HepG2 (cell line): Measurements from ENCODE around the gene MORN1. TPM values are rescaled to one million over a fixed set of nuclear protein-coding genes. Genes with fewer than 3 reads are reported as not detected.

ENCODE experiments used
- CC2D1A ChIP-seq: sonication (generic); formaldehyde crosslinking; IDR thresholded peaks from 2 replicates; pipeline ENCODE4 v1.8.1; 2023; ENCODE audit warnings: mild to moderate bottlenecking, missing genetic modification reagents
- CREBL2 ChIP-seq: sonication (generic); formaldehyde crosslinking; IDR thresholded peaks from 2 replicates; pipeline ENCODE4 v1.8.1; 2023; ENCODE audit warnings: missing genetic modification reagents, mild to moderate bottlenecking, borderline replicate concordance
- ELF3 ChIP-seq: IDR thresholded peaks from 2 replicates; pipeline ENCODE4 v1.6.1; 2016; ENCODE audit warnings: missing genetic modification reagents, missing compliant biosample characterization
- FOXA1 ChIP-seq, 2 experiments: fragments of 450-650 bp in 1 of 2; sonication (generic) in 1 of 2; formaldehyde crosslinking in 1 of 2; IDR thresholded peaks; 2 replicates each; pipeline versions ENCODE4 v1.4.0 to v1.6.1; 2016 to 2020; ENCODE audit warnings: missing genetic modification reagents in 1 of 2
- FUBP1 ChIP-seq: sonication (generic); formaldehyde crosslinking; IDR thresholded peaks from 2 replicates; pipeline ENCODE4 v1.5.1; 2020; ENCODE audit warnings: missing genetic modification reagents, mild to moderate bottlenecking, borderline replicate concordance
- MIXL1 ChIP-seq: IDR thresholded peaks from 2 replicates; pipeline ENCODE4 v1.6.1; 2016
- MNT ChIP-seq: fragments of 450-650 bp; IDR thresholded peaks from 2 replicates; pipeline ENCODE4 v1.6.1; 2016
- PRDM10 ChIP-seq: sonication (generic); formaldehyde crosslinking; IDR thresholded peaks from 2 replicates; pipeline ENCODE4 v1.4.0; 2020; ENCODE audit warnings: low read depth, missing genetic modification reagents
- SP4 ChIP-seq: sonication (generic); formaldehyde crosslinking; IDR thresholded peaks from 2 replicates; pipeline ENCODE4 v1.8.1; 2023; ENCODE audit warnings: mild to moderate bottlenecking, missing genetic modification reagents
- SPEN ChIP-seq: sonication (generic); formaldehyde crosslinking; IDR thresholded peaks from 2 replicates; pipeline ENCODE4 v1.5.1; 2020; ENCODE audit warnings: low read depth, mild to moderate bottlenecking, missing genetic modification reagents
- SRSF9 ChIP-seq: fragments of 200-400 bp; formaldehyde crosslinking; IDR thresholded peaks from 2 replicates; pipeline ENCODE4 v1.6.1; 2018; ENCODE audit warnings: borderline replicate concordance, mild to moderate bottlenecking, low read depth, low read length; ENCODE audit not compliant: insufficient read depth, poor library complexity, severe bottlenecking
- ZBTB21 ChIP-seq: sonication (generic); formaldehyde crosslinking; IDR thresholded peaks from 2 replicates; pipeline ENCODE4 v1.4.0; 2020; ENCODE audit warnings: missing genetic modification reagents
- ZNF17 ChIP-seq: sonication (generic); formaldehyde crosslinking; IDR thresholded peaks from 2 replicates; pipeline ENCODE4 v1.5.0; 2020; ENCODE audit warnings: mild to moderate bottlenecking, missing genetic modification reagents
- ZNF512B ChIP-seq: sonication (generic); formaldehyde crosslinking; IDR thresholded peaks from 2 replicates; pipeline ENCODE4 v1.5.1; 2020; ENCODE audit warnings: missing genetic modification reagents, mild to moderate bottlenecking, borderline replicate concordance
- ZNF557 ChIP-seq: sonication (generic); formaldehyde crosslinking; IDR thresholded peaks from 2 replicates; pipeline ENCODE4 v1.4.0; 2020; ENCODE audit warnings: missing genetic modification reagents
- ZNF7 ChIP-seq: IDR thresholded peaks from 2 replicates; pipeline ENCODE4 v1.6.1; 2016; ENCODE audit warnings: missing biosample characterization, missing genetic modification reagents
- ZNF781 ChIP-seq: sonication (generic); formaldehyde crosslinking; IDR thresholded peaks from 2 replicates; pipeline ENCODE4 v1.5.1; 2020; ENCODE audit warnings: borderline replicate concordance, mild to moderate bottlenecking, missing genetic modification reagents; ENCODE audit errors: not compliant biosample characterization
- polyA plus RNA-seq, 8 experiments: library from polyadenylated mRNA; depleted of rRNA in 3 of 8; stranded (reverse) in 7 of 8; unstranded in 1 of 8; fragments of >200 nt; fragmentation: Illumina TruSeq in 4 of 8; extraction: Trizol in 4 of 8; gene quantifications; 2 replicates each; pipeline versions ENCODE4 v1.2.1 to v1.2.3, GENCODE V29; 2011 to 2016; ENCODE audit warnings: low read depth in 4 of 8, missing spikeins in 1 of 8, mixed read lengths in 1 of 8; ENCODE audit not compliant: insufficient read depth in 1 of 8
- total RNA-seq, 5 experiments: library from RNA; depleted of rRNA; stranded (reverse); fragments of >200 nt; fragmentation: Illumina TruSeq; extraction: Trizol; gene quantifications; 2 replicates each; pipeline ENCODE4 v1.2.3, GENCODE V29; 2016; ENCODE audit warnings: low read depth in 1 of 5

Gene MORN1
- total and polyA plus RNA-seq, 2 of the 13 experiments (the other 11 are each of a cell fraction or from before 2014, with no cell fraction given), result 3.1 to 6.5 TPM

- no peak for TF ChIP-seq FUBP1 (CRISPR knock-in tag)
- TF ChIP-seq SRSF9, result no peak
- TF ChIP-seq FOXA1 (IDR thresholded peaks at IDR 0.05), result no peak
- no peak for TF ChIP-seq FOXA1 (CRISPR knock-in tag; IDR thresholded peaks at IDR 0.05)
- no peak; the same call in none of the 2 replicates for TF ChIP-seq CREBL2 (CRISPR knock-in tag)
- TF ChIP-seq PRDM10 (CRISPR knock-in tag), result no peak
- no peak for TF ChIP-seq MNT
- peak; percentile 13; the same call in 1 of the 2 replicates for TF ChIP-seq SPEN (CRISPR knock-in tag)
- TF ChIP-seq ZNF17 (CRISPR knock-in tag), result no peak
- TF ChIP-seq ZNF7 (CRISPR knock-in tag), result no peak
- no peak for TF ChIP-seq ZNF781 (CRISPR knock-in tag)
- TF ChIP-seq ZNF512B (CRISPR knock-in tag), result no peak
- peak; percentile 82; the same call in 1 of the 2 replicates for TF ChIP-seq SP4 (CRISPR knock-in tag)
- no peak for TF ChIP-seq CC2D1A (CRISPR knock-in tag)
- TF ChIP-seq MIXL1 (CRISPR knock-in tag), result no peak
- no peak; the same call in 1 of the 2 replicates for TF ChIP-seq ZNF557 (CRISPR knock-in tag)
- no peak for TF ChIP-seq ELF3 (CRISPR knock-in tag)
- no peak for TF ChIP-seq ZBTB21 (CRISPR knock-in tag)
Observed at GRCh38 chr1:2412773-2413494, 21.6 kb upstream of the MORN1 start (continued).
